Erythroblast (primary cell): Measurements from ENCODE around the gene CCDC194.

Source experiments
- GATA1 ChIP-seq: IDR thresholded peaks from 2 replicates; pipeline ENCODE4 v1.6.1; 2011; ENCODE audit warnings: low read depth, mild to moderate bottlenecking, control low read depth, low read length, moderate library complexity
- POLR2A ChIP-seq: IDR thresholded peaks from 2 replicates; pipeline ENCODE4 v1.6.1; 2011; ENCODE audit warnings: mild to moderate bottlenecking, low read length

- TF ChIP-seq POLR2A (no peak), GATA1 (no peak)
These were observed 36.8 kb downstream of the CCDC194 start for GRCh38 chr19:17357078-17357666.
